H1 (cell line): ENCODE measurements around the gene INPP4A. TPM values are rescaled to one million over a fixed set of nuclear protein-coding genes. Genes with fewer than 3 reads are reported as not detected.

ENCODE experiments used
- CTCF ChIA-PET: fragments of 300-600 bp; sonication (Branson Sonifier 250); formaldehyde crosslinking; loops from one replicate; lab custom pipeline; 2021; ENCODE audit not compliant: partially characterized antibody; lab: Charles Lee
- POLR2A ChIA-PET: fragments of 300-600 bp; sonication (Branson Sonifier 250); formaldehyde crosslinking; loops from one replicate; lab custom pipeline; 2021; ENCODE audit warnings: inconsistent platforms; ENCODE audit not compliant: partially characterized antibody; lab: Charles Lee
- DNase-seq, 2 experiments: peaks; one replicate each; pipeline versions ENCODE4 v3.0.0 to v3.0.0-alpha.2; 2010 to 2022; ENCODE audit warnings: low spot score in 2 of 2, low read depth in 1 of 2, mixed read lengths in 1 of 2
- FAIRE-seq: peaks from 2 replicates; lab custom pipeline; 2011; peaks lifted over from hg19 to GRCh38; lab: Jason Lieb, UNC
- H2AFZ ChIP-seq: 2 replicates; pipeline ENCODE4 v1.8.1; 2012; ENCODE audit warnings: low read length, inconsistent platforms
- H2AK5ac ChIP-seq: 2 replicates; pipeline ENCODE4 v1.6.1; 2013; ENCODE audit warnings: low read depth, low read length
- H2BK120ac ChIP-seq: replicated peaks from 2 replicates; pipeline ENCODE3; 2013; ENCODE audit warnings: low read depth, low read length, inconsistent platforms
- H2BK12ac ChIP-seq: 2 replicates; pipeline ENCODE4 v1.6.1; 2013; ENCODE audit warnings: low read depth, low read length
- H2BK15ac ChIP-seq: 2 replicates; pipeline ENCODE4 v1.6.1; 2013; ENCODE audit warnings: low read length
- H2BK20ac ChIP-seq: 2 replicates; pipeline ENCODE4 v1.6.1; 2013; ENCODE audit warnings: low read length
- H2BK5ac ChIP-seq: 2 replicates; pipeline ENCODE4 v1.6.1; 2013; ENCODE audit warnings: low read depth, low read length
- H3K14ac ChIP-seq: 2 replicates; pipeline ENCODE4 v1.6.1; 2013; ENCODE audit warnings: inconsistent platforms; ENCODE audit not compliant: insufficient read length
- H3K18ac ChIP-seq: 2 replicates; pipeline ENCODE4 v1.6.1; 2013; ENCODE audit warnings: low read length; ENCODE audit errors: extremely low read depth
- H3K23ac ChIP-seq: 2 replicates; pipeline ENCODE4 v1.6.1; 2013; ENCODE audit warnings: inconsistent platforms; ENCODE audit not compliant: insufficient read length
- H3K23me2 ChIP-seq: 2 replicates; pipeline ENCODE4 v1.6.1; 2013; ENCODE audit warnings: low read depth, low read length
- H3K27ac ChIP-seq: 2 replicates; pipeline ENCODE4 v1.6.1; 2011; ENCODE audit warnings: low read depth, low read length, inconsistent platforms
- H3K27me3 ChIP-seq, 4 experiments: replicated peaks in 1 of 4; 1 replicate in 1 of 4; 2 replicates in 3 of 4; pipeline versions ENCODE4 v1.6.1 to v1.8.1; 2011 to 2013; ENCODE audit warnings: low read length in 3 of 4, mild to moderate bottlenecking in 3 of 4, inconsistent platforms in 2 of 4, mixed read lengths in 2 of 4, moderate library complexity in 1 of 4; ENCODE audit not compliant: control insufficient read depth in 3 of 4, insufficient read depth in 3 of 4; ENCODE audit errors: extremely low read depth in 1 of 4
- H3K36me3 ChIP-seq, 4 experiments: 2 replicates each; pipeline versions ENCODE4 v1.6.1 to v1.8.1; 2011 to 2013; ENCODE audit warnings: mild to moderate bottlenecking in 4 of 4, low read length in 3 of 4, moderate library complexity in 2 of 4, control low read depth in 1 of 4, inconsistent platforms in 1 of 4; ENCODE audit not compliant: insufficient read depth in 4 of 4, control insufficient read depth in 2 of 4
- H3K4ac ChIP-seq: replicated peaks from 2 replicates; pipeline ENCODE3; 2013; ENCODE audit warnings: low read length, low read depth, mixed read lengths, inconsistent platforms; ENCODE audit not compliant: insufficient read length
- H3K4me1 ChIP-seq, 4 experiments: replicated peaks in 1 of 4; 1 replicate in 1 of 4; 2 replicates in 3 of 4; pipeline versions ENCODE4 v1.6.1 to v1.8.1; 2011 to 2013; ENCODE audit warnings: low read length in 3 of 4, inconsistent platforms in 2 of 4, mixed read lengths in 1 of 4; ENCODE audit not compliant: insufficient read depth in 4 of 4, control insufficient read depth in 3 of 4
- H3K4me2 ChIP-seq, 2 experiments: 2 replicates each; pipeline versions ENCODE4 v1.6.1 to v1.8.1; 2011 to 2013; ENCODE audit warnings: low read depth in 2 of 2, low read length in 2 of 2, control low read depth in 1 of 2, inconsistent platforms in 1 of 2, mild to moderate bottlenecking in 1 of 2; ENCODE audit not compliant: insufficient read depth in 1 of 2
- H3K4me3 ChIP-seq, 4 experiments: fragments of 200-600, 300-600 bp in 1 of 4; sonication (generic), shearing (Covaris generic), sonication (Bioruptor Twin) in 1 of 4; 2 replicates each; pipeline versions ENCODE4 v1.5.1 to v1.8.1; 2011 to 2016; ENCODE audit warnings: low read length in 4 of 4, low read depth in 3 of 4, control low read depth in 2 of 4, inconsistent platforms in 2 of 4, mild to moderate bottlenecking in 2 of 4, mixed read lengths in 1 of 4, moderate library complexity in 1 of 4; ENCODE audit not compliant: insufficient read depth in 2 of 4; ENCODE audit errors: extremely low read depth in 1 of 4
- H3K56ac ChIP-seq: replicated peaks from 2 replicates; pipeline ENCODE3; 2013; ENCODE audit warnings: low read depth, mild to moderate bottlenecking, mixed read lengths, low read length, inconsistent platforms; ENCODE audit not compliant: insufficient read length
- H3K79me1 ChIP-seq: 2 replicates; pipeline ENCODE4 v1.6.1; 2013; ENCODE audit warnings: low read depth, low read length, control low read depth
- H3K79me2 ChIP-seq, 2 experiments: 2 replicates each; pipeline versions ENCODE4 v1.6.1 to v1.8.1; 2012 to 2013; ENCODE audit warnings: low read length in 2 of 2, mild to moderate bottlenecking in 2 of 2, inconsistent platforms in 1 of 2; ENCODE audit not compliant: insufficient read depth in 2 of 2, control insufficient read depth in 1 of 2
- H3K9ac ChIP-seq, 4 experiments: replicated peaks in 1 of 4; 1 replicate in 1 of 4; 2 replicates in 3 of 4; pipeline versions ENCODE4 v1.6.1 to v1.8.1; 2011 to 2013; ENCODE audit warnings: low read depth in 3 of 4, low read length in 3 of 4, control low read depth in 2 of 4, mild to moderate bottlenecking in 2 of 4, moderate library complexity in 2 of 4, inconsistent platforms in 1 of 4; ENCODE audit errors: extremely low read depth in 1 of 4
- H3K9me3 ChIP-seq, 2 experiments: 2 replicates each; pipeline versions ENCODE4 v1.6.1 to v1.8.1; 2012 to 2013; ENCODE audit warnings: mild to moderate bottlenecking in 2 of 2, moderate library complexity in 2 of 2, control low read depth in 1 of 2, inconsistent platforms in 1 of 2, low read depth in 1 of 2, low read length in 1 of 2, mixed read lengths in 1 of 2; ENCODE audit not compliant: insufficient read depth in 2 of 2
- H4K20me1 ChIP-seq, 2 experiments: replicated peaks in 1 of 2; 2 replicates each; pipeline versions ENCODE3 to v1.8.1; 2011 to 2013; ENCODE audit warnings: inconsistent platforms in 2 of 2, low read length in 2 of 2, mild to moderate bottlenecking in 1 of 2; ENCODE audit not compliant: insufficient read depth in 2 of 2, control insufficient read depth in 1 of 2
- H4K5ac ChIP-seq: 2 replicates; pipeline ENCODE4 v1.6.1; 2013; ENCODE audit warnings: low read length, low read depth, mixed read lengths, inconsistent platforms; ENCODE audit not compliant: insufficient read length
- H4K8ac ChIP-seq: 2 replicates; pipeline ENCODE4 v1.8.0; 2013; ENCODE audit warnings: mild to moderate bottlenecking, moderate library complexity, low read length, inconsistent platforms; ENCODE audit not compliant: insufficient read depth; ENCODE audit errors: extremely low read depth
- H4K91ac ChIP-seq: replicated peaks from 2 replicates; pipeline ENCODE3; 2013; ENCODE audit warnings: low read length, mixed read lengths, inconsistent platforms; ENCODE audit not compliant: insufficient read length
- BACH1 ChIP-seq: IDR thresholded peaks from 2 replicates; pipeline ENCODE4 v1.6.1; 2012; ENCODE audit warnings: low read length, improper control_type of control experiment
- CBX5 ChIP-seq: fragments of 300-800, 300-1000 bp; sonication (generic); IDR thresholded peaks from 2 replicates; pipeline ENCODE4 v1.7.1; 2016; ENCODE audit warnings: antibody characterized with exemption, low read length, low read depth
- EGR1 ChIP-seq: IDR thresholded peaks from 2 replicates; pipeline ENCODE4 v1.6.1; 2011; ENCODE audit warnings: low read depth, low read length, borderline replicate concordance
- FOSL1 ChIP-seq: IDR thresholded peaks from 2 replicates; pipeline ENCODE4 v1.6.1; 2011; ENCODE audit warnings: mild to moderate bottlenecking, low read depth, low read length, moderate library complexity; ENCODE audit not compliant: insufficient read depth
- GABPA ChIP-seq: IDR thresholded peaks from 2 replicates; pipeline ENCODE4 v1.6.1; 2011; ENCODE audit warnings: mild to moderate bottlenecking, low read length, moderate library complexity, borderline replicate concordance; ENCODE audit not compliant: insufficient read depth
- GTF2F1 ChIP-seq: IDR thresholded peaks from 2 replicates; pipeline ENCODE4 v1.6.1; 2012; ENCODE audit warnings: low read depth, low read length, improper control_type of control experiment, borderline replicate concordance
- PHF8 ChIP-seq: fragments of 200-600 bp; sonication (generic); conservative IDR thresholded peaks from 2 replicates; pipeline ENCODE4 v1.7.1; 2012; ENCODE audit warnings: low read depth, mild to moderate bottlenecking, inconsistent platforms, low read length, moderate library complexity
- RBBP5 ChIP-seq: IDR thresholded peaks from 2 replicates; pipeline ENCODE4 v1.7.1; 2012; ENCODE audit warnings: low read depth, mild to moderate bottlenecking, inconsistent platforms, low read length, moderate library complexity, borderline replicate concordance
- SIN3A ChIP-seq, 2 experiments: IDR thresholded peaks in 1 of 2; conservative IDR thresholded peaks in 1 of 2; 2 replicates each; pipeline ENCODE4 v1.6.1; 2011 to 2012; ENCODE audit warnings: low read length in 2 of 2, improper control_type of control experiment in 1 of 2, low read depth in 1 of 2, mild to moderate bottlenecking in 1 of 2
- SIRT6 ChIP-seq: IDR thresholded peaks from one replicate; pipeline ENCODE4 v1.7.1; 2012; ENCODE audit warnings: low read length, inconsistent platforms
- SIX5 ChIP-seq: IDR thresholded peaks from 2 replicates; pipeline ENCODE4 v1.6.1; 2011; ENCODE audit warnings: mild to moderate bottlenecking, low read depth, low read length
- SRF ChIP-seq: IDR thresholded peaks from 2 replicates; pipeline ENCODE4 v1.6.1; 2011; ENCODE audit warnings: mild to moderate bottlenecking, low read depth, low read length, moderate library complexity
- TCF12 ChIP-seq: IDR thresholded peaks from 2 replicates; pipeline ENCODE4 v1.6.1; 2011; ENCODE audit warnings: low read depth, mild to moderate bottlenecking, low read length
- YY1 ChIP-seq: IDR thresholded peaks from 2 replicates; pipeline ENCODE4 v1.6.1; 2011; ENCODE audit warnings: low read depth, mild to moderate bottlenecking, low read length
- WGBS, 2 experiments: shearing (Covaris generic) in 1 of 2; methylation state at CpG; one replicate each; pipeline versions ENCODE4 v1.1.6 to v1.1.7; 2013 to 2015; ENCODE audit warnings: low lambda C conversion rate in 2 of 2, mixed read lengths in 2 of 2, inconsistent platforms in 1 of 2, low coverage in 1 of 2, missing lambda C conversion rate in 1 of 2; ENCODE audit not compliant: insufficient replicate concordance in 2 of 2, insufficient coverage in 1 of 2, insufficient read length in 1 of 2; ENCODE audit errors: extremely low coverage in 1 of 2, missing lambda C conversion rate in 1 of 2; 5-methylcytosine and 5-hydroxymethylcytosine counted together
- polyA plus RNA-seq, 7 experiments: library from polyadenylated mRNA; depleted of rRNA in 3 of 7; stranded (reverse) in 5 of 7; unstranded in 2 of 7; fragments of >200 nt in 5 of 7; fragments of 200-250 nt in 2 of 7; gene quantifications; 1 replicate in 5 of 7; 2 replicates in 1 of 7; 4 replicates in 1 of 7; pipeline versions ENCODE4 v1.2.1 to v1.2.3, GENCODE V29; 2011 to 2013; ENCODE audit warnings: missing spikeins in 2 of 7, mixed read lengths in 2 of 7
- total RNA-seq: library from RNA; stranded (reverse); fragmentation: NEBNext Ultra II Directional; extraction: Animal tissue kit (Norgen Biotek cat#: 25700); gene quantifications from 2 replicates; pipeline ENCODE4 v1.2.1, GENCODE V29; 2021

INPP4A gene
- total and polyA plus RNA-seq, 2 of the 8 experiments (the other 6 are each of a cell fraction or from before 2014, with no cell fraction given): 25.6 to 34.3 TPM

DNA sequence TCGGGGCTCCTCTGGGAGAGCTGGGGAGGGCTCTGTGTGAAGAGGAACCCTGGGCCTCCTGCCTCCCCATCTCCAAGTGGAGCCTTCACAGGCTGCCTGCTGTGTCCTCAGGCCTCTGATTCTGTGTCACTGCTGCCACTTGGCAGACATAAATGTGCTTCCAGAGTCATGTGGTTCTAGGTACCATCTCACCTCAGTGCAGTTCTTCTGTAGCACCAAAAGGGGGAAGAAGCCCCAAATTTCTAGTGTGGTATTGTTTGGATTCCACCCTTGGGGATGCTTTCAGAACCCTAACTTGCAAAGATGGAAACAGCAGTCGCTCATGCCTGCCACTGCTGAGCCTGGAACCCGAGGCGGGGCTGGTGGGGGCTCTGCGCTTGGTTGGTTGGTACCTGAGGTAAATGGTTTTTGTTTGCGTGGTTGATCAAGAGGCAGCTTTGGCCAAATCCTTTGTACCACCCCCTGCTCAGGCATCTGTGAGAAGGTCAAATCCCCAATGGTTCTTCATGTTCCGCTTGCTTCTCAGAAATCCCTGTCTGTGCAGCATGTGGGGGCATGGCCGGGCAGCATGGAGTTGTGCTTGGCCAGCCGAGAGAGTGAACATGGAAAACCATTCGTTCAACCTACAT, 136.1 kb downstream of the INPP4A start:
- CTCF ChIA-PET: interaction anchor here (0.7 to 1.7 kb wide), 7 partner anchors 9 to 44 kb away, joined by 3 to 7 read pairs (median 3); no protein-coding TSS in a partner anchor
- H3K23me2 ChIP-seq: no peaks in the 10 kb centered on the region
- H3K79me1 ChIP-seq: no peaks in the 10 kb centered on the region
- H2BK5ac ChIP-seq: no peak overlapping the region
- H3K4me1 ChIP-seq: no peaks in the 10 kb centered on the region
- peaks cover 0 to 2% of the 10 kb centered on the region in 2 experiments for H4K20me1 ChIP-seq
- peaks cover 0 to 18% (median 10%) of the 10 kb centered on the region in 4 experiments for H3K36me3 ChIP-seq
- H3K23ac ChIP-seq: no peak overlapping the region
- H3K79me2 ChIP-seq: no peaks in the 10 kb centered on the region
- H4K8ac ChIP-seq: no peak overlapping the region; the same call in 1 of the 2 replicates
- H2AFZ ChIP-seq: no peak overlapping the region
- H4K91ac ChIP-seq: no peak overlapping the region
- H2BK12ac ChIP-seq: no peak overlapping the region
- POLR2A ChIA-PET: no interaction called here
- H3K27me3 ChIP-seq: no peaks in the 10 kb centered on the region
- no peak overlapping the region for H2BK15ac ChIP-seq
- H2BK120ac ChIP-seq: no peak overlapping the region
- H3K4ac ChIP-seq: no peak overlapping the region
- no peak overlapping the region for H3K27ac ChIP-seq
- no peaks in the 10 kb centered on the region for H3K9me3 ChIP-seq
- H2BK20ac ChIP-seq: no peak overlapping the region
- no peak overlapping the region for H3K56ac ChIP-seq
- no peak overlapping the region for H3K14ac ChIP-seq
- H3K9ac ChIP-seq: no peak overlapping the region
- FAIRE-seq (no peak), DNase-seq (no peak)
- H3K18ac ChIP-seq: no peak overlapping the region
- no peak overlapping the region for H3K4me2 ChIP-seq
- WGBS, 2 experiments: 92% methylated on average over 10 of the region's 10 CpGs; no CpG with 5 or more reads in 1 of the 2 experiments
- H3K4me3 ChIP-seq: no peak overlapping the region
- no peak overlapping the region for H2AK5ac ChIP-seq
- H4K5ac ChIP-seq: no peak overlapping the region
- TF ChIP-seq EGR1 (no peak), BACH1 (no peak), SRF (no peak), SIN3A (conservative IDR thresholded peaks at IDR 0.05 in 1 of 2, IDR thresholded peaks at IDR 0.05 in 1 of 2; ENCODE audit: low read depth in 1 of 2, low read length in 2 of 2) (no peak), CBX5 (no peak), GABPA (no peak), GTF2F1 (no peak), TCF12 (no peak), FOSL1 (no peak), YY1 (no peak), SIRT6 (no peak), SIX5 (no peak), RBBP5 (no peak), PHF8 (no peak)
